ENCODE results near the gene LRRC47. TPM values are rescaled to one million over a fixed set of nuclear protein-coding genes. Genes with fewer than 3 reads are reported as not detected.

LRRC47 gene
- total and polyA plus RNA-seq, 12 donors = 16.9 to 58.3 (median 44.7) TPM

- WGBS, 4 donors = 92 to 98% (median 96%) methylated on average over 10 of the region's 10 CpGs
- Histone ChIP-seq H3K4me1 (replicated peaks in 1 of 2) (peaks cover 0 to 10% of the 10 kb centered on the region in 2 donors), H3K27ac (no peak overlapping the region), H3K4me3 (no peak overlapping the region), H3K27me3 (no peaks in the 10 kb centered on the region), H3K9me3 (replicated peaks in 1 of 3) (peaks cover 0 to 7% (median 0%) of the 10 kb centered on the region in 3 donors), H3K36me3 (replicated peaks in 1 of 2) (peaks cover 0 to 60% of the 10 kb centered on the region in 2 donors)
- TF ChIP-seq CTCF (IDR thresholded peaks at IDR 0.05) = no peak
- no peak for TF ChIP-seq POLR2A (IDR thresholded peaks at IDR 0.05)
- intact Hi-C loops (cut with DNase I) = no loop called here
- DNase-seq = no peak
Observed at GRCh38 chr1:3834701-3835100, 38.4 kb upstream of the LRRC47 start.

GRCh38 chr1:3831689-3832088, 35.4 kb upstream of the LRRC47 start:
- Histone ChIP-seq H3K4me3 (no peak overlapping the region), H3K27me3 (no peaks in the 10 kb centered on the region), H3K27ac (peak overlapping the region in 3 of 5 donors; percentile 8 to 67 (median 40)), H3K9me3 (replicated peaks in 1 of 3) (no peaks in the 10 kb centered on the region), H3K36me3 (replicated peaks in 1 of 2) (peaks cover 0 to 60% of the 10 kb centered on the region in 2 donors), H3K4me1 (replicated peaks in 1 of 2) (peaks cover 0 to 10% of the 10 kb centered on the region in 2 donors)
- WGBS, 4 donors = 25 to 47% (median 39%) methylated on average over 6 of the region's 6 CpGs
- intact Hi-C loops (cut with DNase I) = no loop called here
- peak in 6 of 7 donors; percentile 32 to 65 (median 56) for DNase-seq
- TF ChIP-seq CTCF (IDR thresholded peaks at IDR 0.05) = no peak
- no peak for TF ChIP-seq POLR2A (IDR thresholded peaks at IDR 0.05)

GRCh38 chr1:3828391-3828790, 32.1 kb upstream of the LRRC47 start:
- peaks cover 0 to 10% of the 10 kb centered on the region in 2 donors for H3K4me1 ChIP-seq (replicated peaks in 1 of 2)
- no peak for TF ChIP-seq POLR2A (IDR thresholded peaks at IDR 0.05)
- no peak for TF ChIP-seq CTCF (IDR thresholded peaks at IDR 0.05)
- intact Hi-C loops (cut with DNase I) = no loop called here
- H3K9me3 ChIP-seq (replicated peaks in 1 of 3) = no peaks in the 10 kb centered on the region
- WGBS, 4 donors = 91 to 96% (median 94%) methylated on average over 8 of the region's 8 CpGs
- H3K27me3 ChIP-seq = no peaks in the 10 kb centered on the region
- DNase-seq = no peak
- no peak overlapping the region for H3K4me3 ChIP-seq
- peaks cover 0 to 74% of the 10 kb centered on the region in 2 donors for H3K36me3 ChIP-seq (replicated peaks in 1 of 2)
- H3K27ac ChIP-seq = no peak overlapping the region

GRCh38 chr1:3827813-3828307, 31.6 kb upstream of the LRRC47 start:
- WGBS, 4 donors = 85 to 95% (median 89%) methylated on average over 4 to 14 of the region's 14 CpGs
- intact Hi-C loops (cut with DNase I) = no loop called here
- peaks cover 0 to 79% of the 10 kb centered on the region in 2 donors for H3K36me3 ChIP-seq (replicated peaks in 1 of 2)
- no peaks in the 10 kb centered on the region for H3K9me3 ChIP-seq (replicated peaks in 1 of 3)
- H3K27me3 ChIP-seq = no peaks in the 10 kb centered on the region
- TF ChIP-seq POLR2A (IDR thresholded peaks at IDR 0.05) (no peak), CTCF (IDR thresholded peaks at IDR 0.05) (no peak)
- no peak overlapping the region for H3K4me3 ChIP-seq
- H3K4me1 ChIP-seq (replicated peaks in 1 of 2) = peaks cover 0 to 10% of the 10 kb centered on the region in 2 donors
- no peak overlapping the region for H3K27ac ChIP-seq
- DNase-seq = no peak
